HG03521 (cell line): ENCODE data around the gene PRR35.

Experiments used
- ATAC-seq: cut with Tn5 transposase; IDR thresholded peaks from one replicate; pipeline ENCODE4 v1.9.1; 2021; ENCODE audit warnings: mild to moderate bottlenecking, moderate library complexity; ENCODE audit not compliant: unreplicated experiment

Gene PRR35

GRCh38 chr16:527015-527903, 32.9 kb upstream of the PRR35 start, which contains the start of gene CAPN15:
TSS of gene CAPN15 (plus strand) at chr16:527712. CDS start at chr16:546839, 19,127 bp downstream.
- ATAC-seq: peak; percentile 69

DNA sequence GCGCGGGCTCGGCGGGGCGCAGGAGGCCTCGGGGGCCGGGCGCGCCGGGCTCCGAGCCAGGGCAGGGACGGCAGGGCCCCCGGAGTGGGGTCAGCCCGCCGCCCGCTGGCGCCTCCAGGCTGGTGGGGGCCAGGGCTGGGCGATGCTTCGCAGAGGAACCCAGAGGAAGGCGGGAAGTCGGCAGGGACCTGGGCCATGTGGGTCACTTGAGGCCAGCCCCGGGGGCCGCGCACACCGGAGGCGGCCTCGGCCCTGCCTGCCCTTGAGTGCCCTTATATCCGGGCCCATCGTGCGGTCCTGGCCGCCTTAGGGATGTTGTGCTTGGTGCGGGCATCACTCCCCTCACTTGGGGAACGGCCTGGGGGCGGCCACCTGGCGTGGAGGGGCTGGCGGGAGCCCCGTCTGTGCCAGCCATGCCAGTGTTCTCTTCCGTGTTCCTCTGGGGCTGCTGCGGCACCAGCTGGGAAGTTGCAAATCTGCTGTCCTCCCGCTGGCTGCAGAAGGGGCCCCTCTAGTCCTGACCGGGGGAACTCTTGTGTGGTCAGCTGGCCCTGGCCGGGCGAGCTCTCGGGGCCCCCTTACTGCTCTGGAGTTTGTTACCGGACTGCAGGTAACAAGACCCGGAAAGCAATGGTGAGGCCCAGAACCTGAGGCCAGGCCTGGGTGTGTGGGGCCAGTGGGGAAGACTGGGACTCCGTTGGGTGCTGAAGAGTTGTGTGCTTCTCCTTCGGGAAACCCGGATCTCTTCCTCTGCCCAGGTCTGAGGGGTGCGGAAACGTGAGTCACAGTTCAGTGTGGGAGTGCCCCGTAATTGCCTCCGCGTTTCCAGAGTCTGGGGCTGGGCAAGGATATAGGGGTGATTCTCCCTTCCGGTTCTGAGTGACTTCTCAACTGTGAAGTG, 31.8 kb upstream of the PRR35 start:
- no peak for ATAC-seq

DNA sequence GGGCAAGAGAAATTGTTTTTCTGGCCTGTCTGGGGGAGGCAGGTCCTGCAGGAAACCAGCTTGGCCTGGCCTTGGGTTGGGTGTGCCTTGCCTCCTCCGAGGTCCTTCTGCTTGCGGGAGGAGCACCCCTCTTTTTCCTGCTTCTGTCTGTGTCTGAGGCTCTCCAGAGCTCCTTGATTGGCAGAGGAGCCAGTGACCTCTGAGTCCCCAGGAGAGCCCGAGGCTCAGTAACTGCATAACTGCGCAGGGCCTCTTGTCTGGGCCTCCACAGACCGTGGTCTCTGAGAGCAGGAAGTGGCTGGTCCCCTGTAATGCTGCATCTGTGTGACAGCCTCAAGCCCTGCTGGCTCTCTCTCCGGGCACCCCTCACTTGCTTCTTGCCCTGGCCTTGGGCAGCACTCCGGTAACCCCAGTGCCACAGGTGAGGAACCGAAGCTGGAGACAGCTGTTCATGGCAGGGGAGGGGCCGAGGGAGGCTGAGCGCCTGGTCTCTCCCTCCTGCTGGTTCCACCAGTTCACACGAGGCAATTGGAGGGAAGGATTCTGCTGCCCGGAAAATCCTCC, 31.1 kb upstream of the PRR35 start:
- no peak for ATAC-seq

DNA sequence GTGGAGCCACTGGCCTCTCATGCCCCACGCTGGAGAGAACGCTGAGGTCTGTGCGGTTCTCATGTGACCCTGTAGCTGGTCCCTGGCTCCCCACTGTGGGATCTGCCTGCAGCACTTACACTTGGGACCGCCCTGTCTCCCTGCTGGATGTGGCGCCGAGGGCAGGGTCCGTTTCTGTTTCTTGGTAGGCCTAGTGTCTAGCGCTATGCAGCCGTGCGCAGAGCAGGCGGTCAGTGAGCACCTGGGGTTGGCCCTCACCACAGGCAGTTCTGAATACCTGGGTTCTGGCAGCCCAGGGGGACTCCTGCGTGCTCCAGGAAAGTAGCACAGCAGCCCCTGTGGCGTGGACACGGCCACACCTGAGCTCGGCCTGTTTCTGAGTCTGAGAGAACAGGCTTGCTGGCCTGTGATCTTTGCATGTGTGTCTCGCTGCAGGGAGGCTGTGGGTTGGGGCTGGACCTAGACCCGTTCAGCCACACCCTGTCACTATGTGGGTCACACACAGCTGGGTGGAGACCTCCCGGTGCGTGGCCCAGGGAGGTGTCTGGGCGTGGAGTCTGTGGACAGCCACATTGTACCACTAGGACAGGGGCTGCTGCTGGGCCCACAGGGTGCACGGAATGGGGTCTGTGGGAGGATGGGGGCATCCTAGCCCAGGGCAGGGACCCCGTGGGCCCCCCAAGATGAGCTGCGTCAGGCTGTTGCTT, 29.9 kb upstream of the PRR35 start:
- no peak for ATAC-seq

GRCh38 chr16:531494-532125, 28.6 kb upstream of the PRR35 start:
- no peak for ATAC-seq

DNA sequence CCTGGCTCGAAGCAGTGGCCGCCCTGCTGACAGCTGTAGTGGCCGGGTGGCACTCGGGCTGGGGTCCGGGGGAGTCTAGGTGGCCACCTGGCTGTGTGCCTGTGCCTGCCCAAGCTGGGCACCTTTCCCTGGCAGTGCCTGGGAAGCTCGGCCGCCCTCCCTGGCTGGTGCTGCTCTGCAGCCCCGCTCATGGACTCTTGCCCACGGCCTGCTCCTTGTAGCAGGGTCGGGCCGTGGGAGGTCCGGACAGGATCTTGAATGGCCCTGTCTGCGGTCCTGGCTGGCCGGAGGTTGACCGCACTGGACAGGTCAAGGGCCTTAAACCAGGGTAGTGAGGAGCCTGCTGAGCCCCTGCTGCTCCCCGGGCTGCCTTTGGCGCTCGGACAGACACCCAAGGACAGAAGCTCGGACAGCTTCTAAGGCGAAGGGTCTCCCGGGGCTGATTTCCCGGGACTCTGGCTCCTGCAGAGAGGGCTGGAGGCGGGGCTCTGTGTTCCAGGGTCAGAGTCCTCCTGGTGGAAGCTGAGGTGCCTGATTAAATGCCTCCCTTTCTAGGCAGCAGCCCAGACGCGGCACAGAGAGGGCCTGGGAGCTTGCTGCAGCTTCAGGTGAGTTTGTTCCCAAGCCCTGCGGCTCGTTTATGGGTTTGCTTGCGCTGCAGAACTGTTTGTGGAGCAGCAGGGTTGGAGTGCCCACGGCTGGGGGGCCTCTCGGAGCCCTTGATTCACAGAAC, 26.6 kb upstream of the PRR35 start:
- ATAC-seq: no peak

GRCh38 chr16:534135-534534, 26.1 kb upstream of the PRR35 start:
- no peak for ATAC-seq

DNA sequence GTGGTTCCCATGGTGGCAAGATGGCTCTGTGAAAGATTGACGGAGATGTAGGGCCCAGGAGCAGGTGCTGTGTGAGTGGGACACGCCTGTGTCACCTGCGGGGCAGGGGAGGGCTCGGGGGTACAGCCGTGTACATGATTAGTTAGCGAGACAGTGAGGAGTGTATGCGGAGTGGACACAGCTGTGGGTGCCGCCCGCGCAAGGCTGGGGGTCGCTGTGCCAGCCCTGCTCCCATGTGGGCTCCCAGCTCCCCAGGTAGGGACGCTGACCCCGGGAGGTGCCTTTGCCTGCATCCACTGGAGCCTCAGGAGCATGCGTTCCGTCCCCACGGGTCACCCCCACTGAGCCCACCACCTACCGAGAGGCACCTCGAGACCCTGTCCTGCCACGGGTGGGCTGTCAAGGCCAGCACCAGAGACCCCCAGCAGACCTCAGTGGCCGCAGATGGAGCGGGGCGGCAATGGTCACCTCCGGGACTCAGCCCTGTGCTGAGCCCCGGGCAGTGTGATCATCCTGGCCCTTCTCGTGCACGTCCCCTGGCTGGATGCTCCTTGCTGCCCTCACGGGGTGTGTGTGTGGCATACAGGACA, 25.2 kb upstream of the PRR35 start:
- no peak for ATAC-seq

- ATAC-seq: no peak
Measured at GRCh38 chr16:535446-536405, 24.5 kb upstream of the PRR35 start.

DNA sequence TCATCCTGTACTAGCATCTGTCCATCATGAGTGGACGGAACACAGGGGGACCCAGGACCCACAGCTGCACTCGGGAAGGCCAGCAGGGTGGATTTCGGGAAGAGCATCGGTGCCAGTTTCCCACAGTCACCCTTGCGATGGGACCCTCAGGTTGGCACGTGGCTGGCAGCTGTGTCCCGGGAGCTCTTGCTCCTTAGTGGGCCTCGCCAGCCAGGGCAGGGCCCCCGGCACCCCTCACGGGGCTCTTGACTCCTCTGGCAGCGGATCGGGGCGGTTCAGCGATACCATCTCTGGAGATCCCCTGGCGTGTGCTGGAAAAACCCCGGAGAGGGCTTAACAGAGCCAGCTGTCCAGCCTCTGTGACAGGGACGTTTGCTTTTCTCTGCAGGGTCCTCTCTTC, 23.4 kb upstream of the PRR35 start:
- no peak for ATAC-seq

- ATAC-seq: no peak
Measured at GRCh38 chr16:537415-538335, 22.5 kb upstream of the PRR35 start.

DNA sequence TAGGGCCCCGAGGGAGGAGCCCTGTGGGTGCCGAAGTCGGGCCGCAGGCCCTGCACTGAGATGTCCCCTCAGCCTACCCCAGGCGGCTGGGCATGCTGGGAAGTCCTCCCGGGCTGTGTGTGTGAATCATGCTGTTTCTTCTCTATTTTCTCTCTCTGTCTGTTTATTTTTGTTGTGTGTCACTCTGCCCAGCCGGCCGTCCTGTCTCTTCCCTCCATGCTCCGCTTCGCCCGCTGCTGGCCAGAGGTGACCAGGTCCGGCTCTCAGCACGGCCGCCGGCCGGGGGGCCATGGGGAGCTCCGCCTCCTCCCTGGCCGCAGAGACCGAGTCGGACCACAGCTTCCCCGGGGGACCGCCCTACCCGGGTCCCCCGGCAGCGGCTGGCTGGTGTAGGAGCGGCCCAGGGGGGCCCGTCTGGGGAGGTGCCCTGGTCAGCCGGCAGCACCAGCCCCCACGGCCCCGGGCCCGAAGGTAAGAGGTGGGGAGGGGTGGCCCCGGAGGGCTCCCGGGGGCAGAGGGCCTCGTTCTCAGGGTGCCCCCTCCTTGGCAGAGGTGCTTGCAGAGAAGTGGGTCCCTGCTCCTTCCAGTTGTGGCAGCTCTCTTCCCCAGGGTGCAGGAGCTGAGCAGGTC, 20.2 kb upstream of the PRR35 start:
- no peak for ATAC-seq

DNA sequence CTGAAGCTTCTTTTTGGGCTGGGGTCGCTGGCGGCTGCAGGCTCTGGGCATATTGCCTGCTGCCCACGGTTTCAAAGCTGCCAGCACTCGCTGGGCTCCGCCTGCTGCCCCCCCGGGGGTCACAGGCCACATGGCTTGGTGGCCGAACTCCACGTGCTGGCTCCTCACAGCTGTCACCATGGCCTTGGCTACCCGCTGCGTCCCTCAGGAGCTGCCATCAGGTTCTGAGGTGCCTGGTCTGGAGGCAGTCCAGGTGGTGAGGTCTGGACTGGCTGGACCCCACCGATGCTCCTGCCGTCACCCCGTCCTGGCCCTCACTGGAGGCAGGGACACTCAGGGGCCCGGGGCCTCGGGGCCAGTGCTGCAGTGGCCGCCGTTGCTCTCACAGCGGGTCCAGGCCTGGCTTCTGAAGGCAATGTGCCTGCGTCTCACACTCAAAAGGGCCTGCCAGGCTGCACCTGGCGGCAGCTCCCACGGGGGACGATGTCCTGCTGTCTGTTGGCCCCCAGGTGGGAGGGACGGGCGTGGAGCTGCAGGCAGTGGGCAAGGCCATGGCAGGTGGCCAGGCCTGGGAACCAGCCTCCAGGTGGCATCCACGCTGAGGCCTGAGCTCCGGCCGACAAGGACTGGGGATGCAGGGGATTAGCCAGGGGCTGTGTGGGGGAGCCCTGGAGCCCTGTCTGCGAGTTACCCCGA, 19.4 kb upstream of the PRR35 start:
- ATAC-seq: no peak

DNA sequence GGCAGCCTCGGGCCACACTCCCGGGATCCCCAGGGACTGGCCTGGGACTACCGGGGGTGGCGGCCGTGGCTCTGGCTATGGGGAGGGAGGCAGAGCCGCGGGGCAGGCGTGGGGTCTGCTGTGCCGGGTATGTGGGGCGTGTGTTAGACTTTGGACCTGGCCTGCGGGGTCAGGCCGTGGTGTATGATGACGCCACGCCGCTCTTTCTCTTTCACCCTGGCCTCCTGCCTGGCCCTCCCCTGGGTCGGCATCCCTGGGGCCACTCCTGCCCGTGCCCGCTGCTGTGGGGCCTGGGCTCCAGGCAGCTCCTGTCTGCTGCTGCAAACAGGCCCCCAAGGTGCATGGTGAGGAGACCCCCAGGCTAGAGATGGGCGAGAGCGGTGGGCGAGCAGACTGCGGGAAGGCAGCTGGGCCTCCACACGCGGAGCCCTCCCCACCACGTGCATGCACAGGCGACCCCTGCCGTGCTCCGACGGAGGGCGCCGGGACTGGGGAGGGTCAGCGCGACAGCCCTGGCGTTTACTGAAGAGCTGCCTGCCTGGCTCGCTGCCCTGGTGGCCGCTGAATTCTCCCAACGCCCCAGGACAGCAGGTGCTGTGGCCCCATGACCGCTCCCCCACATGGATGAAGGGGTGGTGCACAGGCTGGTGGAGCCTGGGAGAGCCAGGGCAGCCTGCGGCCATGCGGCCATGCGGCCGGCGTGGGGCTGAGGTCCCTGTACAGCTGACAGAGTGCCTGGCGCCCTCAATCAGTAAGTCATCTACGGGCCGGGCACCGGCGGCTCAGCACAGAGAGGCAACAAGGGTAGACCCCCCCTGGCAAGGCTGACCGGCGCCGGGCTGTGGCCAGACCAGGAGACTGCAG, 16.7 kb upstream of the PRR35 start:
- ATAC-seq: no peak

GRCh38 chr16:544517-544916, 15.7 kb upstream of the PRR35 start:
- no peak for ATAC-seq
